Thyroid gland (tissue), 4 donors: ENCODE data around the gene VAMP2. TPM values are rescaled to one million over a fixed set of nuclear protein-coding genes. Genes with fewer than 3 reads are reported as not detected.

ENCODE experiments used
- DNase-seq, 2 donors: peaks; one replicate each; pipeline ENCODE4 v3.0.0-alpha.2; 2019
- H3K27ac ChIP-seq, 3 donors: fragments of 200-600 bp; sonication (generic); 1 replicate in 2 of 3; 2 replicates in 1 of 3; pipeline ENCODE4 v1.5.1; 2016 to 2019; ENCODE audit warnings: mild to moderate bottlenecking in 1 of 3, moderate library complexity in 1 of 3
- H3K27me3 ChIP-seq: fragments of 200-600 bp; sonication (generic); one replicate; pipeline ENCODE4 v1.5.1; 2019
- H3K36me3 ChIP-seq, 2 donors: fragments of 200-600 bp; sonication (generic); one replicate each; pipeline ENCODE4 v1.5.1; 2016 to 2019
- H3K4me1 ChIP-seq, 2 donors: fragments of 200-600 bp; sonication (generic); one replicate each; pipeline ENCODE4 v1.5.1; 2017 to 2019
- H3K4me3 ChIP-seq, 3 donors: fragments of 200-600 bp; sonication (generic); replicated peaks in 1 of 3; 1 replicate in 2 of 3; 2 replicates in 1 of 3; pipeline ENCODE4 v1.5.1; 2016; ENCODE audit warnings: mild to moderate bottlenecking in 1 of 3
- H3K9me3 ChIP-seq: fragments of 200-600 bp; sonication (generic); one replicate; pipeline ENCODE4 v1.5.1; 2017
- CTCF ChIP-seq, 6 experiments: fragments of 200-600 bp in 3 of 6; fragments of 450-650 bp in 3 of 6; sonication (generic) in 3 of 6; IDR thresholded peaks; one replicate each; pipeline ENCODE4 v1.5.1; 2016 to 2019; ENCODE audit warnings: antibody characterized with exemption in 6 of 6, mild to moderate bottlenecking in 2 of 6, inconsistent platforms in 1 of 6, moderate library complexity in 1 of 6
- POLR2A ChIP-seq, 2 donors: fragments of 450-650 bp; IDR thresholded peaks; one replicate each; pipeline ENCODE4 v1.6.1; 2017; ENCODE audit warnings: antibody characterized with exemption in 2 of 2, mild to moderate bottlenecking in 2 of 2, moderate library complexity in 1 of 2
- WGBS, 2 donors: methylation state at CpG; one replicate each; pipeline ENCODE4 v1.1.5; 2017; 5-methylcytosine and 5-hydroxymethylcytosine counted together
- intact Hi-C: fragments of 100-400 bp; cut with DNase I; formaldehyde crosslinking; loops from one replicate; pipeline ENCODE4 v1.15.1; 2023
- total RNA-seq, 4 donors: library from RNA; depleted of rRNA; stranded (reverse); fragments of >200 nt; gene quantifications; one replicate each; pipeline ENCODE4 v1.2.3, GENCODE V29; 2016

The VAMP2 gene
- total RNA-seq, 4 donors from 2014 or later, result 30.6 to 35.2 (median 33.4) TPM

GRCh38 chr17:8137645-8138373, 24.9 kb downstream of the VAMP2 start:
- intact Hi-C loops, result no loop called here
- Histone ChIP-seq H3K4me3 (no peak overlapping the region), H3K9me3 (no peaks in the 10 kb centered on the region), H3K36me3 (peaks cover 34 to 37% of the 10 kb centered on the region in 2 donors), H3K4me1 (peaks cover 19 to 35% of the 10 kb centered on the region in 2 donors), H3K27ac (peak overlapping the region; percentile 69 to 93 (median 86)), H3K27me3 (no peaks in the 10 kb centered on the region)
- TF ChIP-seq CTCF (IDR thresholded peaks at IDR 0.05), result no peak
- TF ChIP-seq POLR2A (IDR thresholded peaks at IDR 0.05), result peak in 1 of 2 donors; percentile 7
- DNase-seq, result peak; percentile 59 to 60
- 25 to 32% methylated on average over 21 of the region's 21 CpGs for WGBS, 2 donors

- intact Hi-C loops, result no loop called here
These were observed 28.8 kb downstream of the VAMP2 start for GRCh38 chr17:8133941-8134340.

GRCh38 chr17:8133399-8133798, 29.3 kb downstream of the VAMP2 start:
- Histone ChIP-seq H3K4me3 (no peak overlapping the region), H3K36me3 (no peaks in the 10 kb centered on the region), H3K4me1 (peaks cover 8 to 9% of the 10 kb centered on the region in 2 donors), H3K9me3 (no peaks in the 10 kb centered on the region), H3K27ac (no peak overlapping the region), H3K27me3 (no peaks in the 10 kb centered on the region)
- DNase-seq, result no peak
- WGBS, 2 donors, result 65 to 70% methylated on average over 12 of the region's 12 CpGs
- intact Hi-C loops, result no loop called here
- TF ChIP-seq POLR2A (IDR thresholded peaks at IDR 0.05) (no peak), CTCF (IDR thresholded peaks at IDR 0.05) (no peak)

More at GRCh38 chr17:8133941-8134340, 28.8 kb downstream of the VAMP2 start:
- Histone ChIP-seq H3K27me3 (no peaks in the 10 kb centered on the region), H3K4me3 (no peak overlapping the region), H3K27ac (no peak overlapping the region), H3K4me1 (peaks cover 9 to 10% of the 10 kb centered on the region in 2 donors), H3K9me3 (no peaks in the 10 kb centered on the region), H3K36me3 (no peaks in the 10 kb centered on the region)
- TF ChIP-seq CTCF (IDR thresholded peaks at IDR 0.05) (no peak), POLR2A (IDR thresholded peaks at IDR 0.05) (no peak)
- no peak for DNase-seq
- 90 to 94% methylated on average over 4 of the region's 4 CpGs for WGBS, 2 donors

- intact Hi-C loops, result no loop called here
- peaks cover 0 to 5% of the 10 kb centered on the region in 2 donors for H3K4me1 ChIP-seq
- DNase-seq, result no peak
- no peaks in the 10 kb centered on the region for H3K27me3 ChIP-seq
- 78 to 85% methylated on average over 3 of the region's 3 CpGs for WGBS, 2 donors
- no peak overlapping the region for H3K27ac ChIP-seq
- H3K36me3 ChIP-seq, result no peaks in the 10 kb centered on the region
- no peak for TF ChIP-seq CTCF (IDR thresholded peaks at IDR 0.05)
- H3K4me3 ChIP-seq, result no peak overlapping the region
- H3K9me3 ChIP-seq, result no peaks in the 10 kb centered on the region
These were observed 30.8 kb downstream of the VAMP2 start for GRCh38 chr17:8131844-8132441.
